COR-L47 (cell line): ENCODE data around the gene ATAD3B.
A peak's percentile ranks its signal among the peaks of the same experiment; 100 is the strongest.

Source experiments
- DNase-seq: peaks from one replicate; lab custom pipeline; 2025; lab: John Stamatoyannopoulos, UW

Gene ATAD3B

GRCh38 chr1:1535201-1536018 lies 63.8 kb downstream of the ATAD3B start:
- no peak for DNase-seq

GRCh38 chr1:1536019-1536937 lies 64.7 kb downstream of the ATAD3B start:
- DNase-seq, result no peak

DNA sequence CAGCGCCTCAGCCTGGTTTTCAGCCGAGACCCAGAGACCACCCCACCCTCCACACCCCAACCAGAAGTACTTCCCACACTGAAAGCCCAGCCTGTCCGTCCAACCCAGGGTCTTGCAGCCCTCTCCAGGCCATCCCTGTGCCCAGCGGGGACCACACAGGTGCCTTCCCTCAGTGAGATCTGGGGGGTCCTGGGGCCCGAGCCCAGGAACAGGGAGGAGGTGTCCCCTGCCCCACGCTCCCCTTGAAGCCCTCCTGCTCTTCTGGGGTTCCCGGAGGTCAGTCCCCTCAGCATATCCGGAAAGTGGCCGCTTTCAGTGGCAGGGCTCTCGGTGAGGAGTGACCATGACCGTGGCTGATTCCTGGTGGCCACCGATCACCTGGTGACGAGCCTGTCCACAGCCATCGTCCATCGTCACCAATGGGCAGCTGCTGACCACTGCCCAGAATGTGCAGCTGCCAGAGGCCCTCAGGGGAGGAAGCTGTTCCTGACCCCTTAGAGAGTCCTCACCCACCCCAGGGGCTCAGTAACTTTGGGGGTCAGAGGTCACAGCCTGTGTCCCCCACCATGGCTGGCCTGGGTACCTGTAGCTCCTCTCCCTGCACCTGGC lies 65.5 kb downstream of the ATAD3B start:
- DNase-seq, result no peak

GRCh38 chr1:1537626-1538250 lies 66.2 kb downstream of the ATAD3B start:
- no peak for DNase-seq

DNA sequence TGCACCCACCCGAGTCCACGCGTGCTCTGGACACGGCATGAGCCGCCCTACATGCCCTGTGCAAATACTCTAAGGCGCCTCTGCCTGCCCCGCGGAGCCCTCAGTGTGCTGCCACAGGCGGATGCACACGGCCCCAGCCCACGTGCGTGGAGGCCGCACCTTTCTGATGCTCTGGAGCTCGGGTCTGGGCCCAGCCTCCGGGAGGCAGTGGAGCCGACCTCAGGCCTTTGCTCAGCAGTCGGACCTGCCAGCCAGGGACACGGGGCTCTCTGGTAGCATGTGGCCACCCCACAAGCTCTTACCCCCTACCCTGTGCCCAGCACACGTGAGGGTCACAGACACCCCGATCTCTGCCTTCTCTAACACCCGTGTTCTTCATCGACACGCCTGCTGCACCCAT lies 66.8 kb downstream of the ATAD3B start:
- DNase-seq, result no peak

DNA sequence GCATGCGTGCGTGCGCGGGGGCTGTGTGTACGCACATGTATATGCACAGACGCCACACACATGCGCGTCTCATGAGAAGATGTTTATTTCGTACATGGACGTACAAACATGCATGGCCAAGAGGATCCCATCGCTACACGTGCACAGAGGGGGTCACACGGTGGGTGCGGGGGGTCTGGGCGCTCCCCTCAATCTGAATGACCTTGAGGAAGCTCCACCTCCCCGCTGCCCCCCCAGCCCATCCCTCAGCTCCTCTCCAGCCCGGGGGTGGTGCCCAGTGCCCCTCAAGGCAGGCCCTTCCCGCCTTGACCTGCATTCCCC lies 67.4 kb downstream of the ATAD3B start:
- DNase-seq, result no peak

DNA sequence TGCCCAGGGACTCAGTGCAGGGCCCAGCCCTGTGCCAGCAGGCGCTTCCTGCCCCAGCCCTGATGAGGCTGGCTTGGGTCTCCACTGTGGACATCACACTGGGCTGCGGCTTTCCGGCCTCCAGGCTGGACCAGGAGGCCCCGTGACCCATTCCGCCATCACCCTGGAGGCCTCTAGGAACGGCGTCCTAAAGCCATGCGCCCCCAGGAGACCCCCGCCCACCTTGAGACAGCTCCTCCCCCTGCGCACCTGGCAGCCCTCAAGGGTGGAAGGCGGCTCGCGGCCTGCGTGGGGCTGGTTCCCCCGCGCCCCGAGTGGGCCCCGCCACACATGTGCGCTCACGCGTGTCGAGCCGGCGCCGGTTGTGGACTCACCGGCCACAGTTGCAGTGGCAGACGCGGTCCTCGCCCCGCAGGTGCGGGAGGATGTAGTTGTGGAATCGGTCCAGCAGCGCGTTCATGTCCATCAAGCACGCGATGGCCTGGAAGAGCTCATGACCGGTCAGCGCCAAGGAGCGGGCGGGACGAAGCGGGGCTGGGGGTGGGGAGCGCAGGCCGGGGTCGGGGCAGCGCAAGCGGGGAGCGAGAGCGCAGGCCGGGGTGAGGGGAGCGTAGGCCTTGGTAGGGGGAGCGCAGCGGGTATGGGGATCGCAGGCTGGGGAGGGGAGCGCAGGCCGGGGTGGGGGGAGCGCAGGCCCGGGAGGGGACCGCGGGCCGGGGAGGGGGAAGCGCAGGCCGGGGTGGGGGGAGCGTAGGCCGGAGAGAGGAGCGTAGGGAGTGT lies 67.9 kb downstream of the ATAD3B start:
- DNase-seq, result no peak

- DNase-seq, result peak; percentile 67
Observed at GRCh38 chr1:1540090-1540817, 68.7 kb downstream of the ATAD3B start, which contains the start of gene TMEM240. TSS of gene TMEM240 (minus strand) at chr1:1540624. CDS start at chr1:1540346, 278 bp downstream.

DNA sequence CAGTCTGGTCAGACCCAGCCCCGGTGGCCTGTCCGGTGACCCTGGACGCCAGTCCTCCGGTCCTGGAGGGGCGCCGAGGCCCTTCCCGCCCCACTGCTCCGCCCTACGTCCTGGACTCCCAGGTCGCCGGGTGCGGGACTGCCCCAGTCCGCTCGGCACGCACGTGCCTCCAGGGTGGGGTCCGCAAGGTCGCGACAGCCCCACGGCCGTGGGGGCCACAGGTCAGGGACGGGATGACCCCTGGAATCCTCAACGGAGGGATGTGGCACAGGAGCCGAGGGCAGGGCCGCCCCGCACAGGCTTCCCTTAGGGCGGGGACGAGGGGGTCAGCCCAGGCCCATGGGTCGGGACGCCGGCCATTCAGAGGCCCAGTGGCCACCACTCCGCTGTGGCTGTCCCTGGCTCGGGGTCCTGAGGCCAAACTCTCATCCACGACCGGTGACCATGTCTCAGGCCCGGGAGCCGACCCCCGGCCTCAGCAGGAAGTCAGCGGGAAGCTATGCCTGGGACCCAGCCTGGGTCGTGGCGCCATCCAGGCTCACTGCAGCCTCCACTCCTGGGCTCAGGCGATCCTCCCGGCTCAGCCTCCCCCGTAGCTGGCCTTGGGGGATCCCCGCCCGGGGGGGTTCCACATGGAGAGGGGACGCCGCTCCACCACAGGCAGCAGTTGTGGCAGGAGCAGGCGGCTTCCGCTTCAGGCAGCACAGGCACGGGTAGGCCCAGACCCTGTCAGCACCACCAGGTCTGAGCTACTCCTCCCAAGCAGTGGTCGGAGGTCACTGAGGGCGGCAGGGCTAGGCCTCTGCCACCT lies 69.5 kb downstream of the ATAD3B start:
- DNase-seq, result no peak

GRCh38 chr1:1541956-1542765 lies 70.6 kb downstream of the ATAD3B start:
- DNase-seq, result no peak

DNA sequence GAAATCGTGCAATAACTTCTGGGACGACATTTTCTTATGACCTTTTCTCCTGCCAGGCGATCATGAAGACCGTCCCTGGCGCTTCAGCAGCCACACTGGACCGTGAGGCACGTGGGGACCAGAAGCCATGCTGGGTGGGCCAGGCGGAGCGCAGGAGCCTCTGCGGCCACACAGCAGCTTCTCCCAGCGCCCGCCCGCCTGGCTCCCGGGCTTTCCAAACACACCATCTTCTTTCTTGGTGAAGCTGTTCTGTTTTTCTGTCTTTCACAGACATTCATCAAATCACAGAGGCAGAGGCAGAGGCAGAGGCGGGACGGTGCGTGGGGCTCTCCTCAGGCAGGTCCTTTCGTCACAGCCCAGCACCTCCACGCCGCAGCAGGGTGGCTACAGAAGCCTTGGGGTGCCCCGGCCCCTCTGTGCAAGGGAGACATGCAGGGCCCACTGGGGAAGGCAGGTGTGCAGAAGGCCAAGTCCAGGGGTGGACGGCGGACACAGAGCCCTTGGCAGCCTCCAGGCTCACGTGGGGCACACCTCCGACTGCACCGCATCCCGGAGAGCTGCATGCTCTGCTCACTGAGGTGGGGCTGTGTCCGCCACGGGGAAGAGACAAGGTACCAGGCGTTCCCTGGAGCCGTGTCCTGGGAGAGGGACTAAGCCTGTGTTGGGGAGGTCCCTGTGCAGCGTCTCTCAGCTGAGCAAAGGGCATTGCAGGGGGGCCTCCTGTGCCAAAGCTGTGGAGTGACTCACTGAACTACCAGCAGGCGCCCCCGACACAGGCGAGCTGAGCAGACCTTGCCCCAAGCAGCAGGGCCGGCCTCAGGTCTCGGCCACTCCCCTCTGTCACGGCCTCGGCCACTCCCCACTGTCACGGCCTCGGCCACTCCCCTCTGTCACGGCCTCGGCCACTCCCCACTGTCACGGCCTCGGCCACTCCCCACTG lies 71.5 kb downstream of the ATAD3B start:
- no peak for DNase-seq

DNA sequence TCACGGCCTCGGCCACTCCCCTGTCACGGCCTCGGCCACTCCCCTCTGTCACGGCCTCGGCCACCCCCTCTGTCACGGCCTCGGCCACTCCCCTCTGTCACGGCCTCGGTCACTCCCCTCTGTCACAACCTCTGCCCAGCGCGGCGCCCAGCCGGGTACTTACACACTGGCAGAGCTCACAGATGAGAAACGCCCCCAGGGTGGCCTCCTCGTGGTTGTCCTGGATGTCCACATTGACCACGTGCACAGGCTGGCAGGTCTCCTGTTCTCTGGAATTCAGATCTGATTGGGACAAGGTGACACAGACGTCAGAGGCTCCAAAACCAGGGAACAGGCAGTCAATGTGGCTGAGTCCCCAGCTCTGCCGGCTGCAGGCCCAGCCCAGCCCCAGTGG lies 72.1 kb downstream of the ATAD3B start:
- no peak for DNase-seq

GRCh38 chr1:1544544-1544943 lies 73.0 kb downstream of the ATAD3B start:
- no peak for DNase-seq
